ENCODE data around the gene TRPV4.

Gene TRPV4

DNA sequence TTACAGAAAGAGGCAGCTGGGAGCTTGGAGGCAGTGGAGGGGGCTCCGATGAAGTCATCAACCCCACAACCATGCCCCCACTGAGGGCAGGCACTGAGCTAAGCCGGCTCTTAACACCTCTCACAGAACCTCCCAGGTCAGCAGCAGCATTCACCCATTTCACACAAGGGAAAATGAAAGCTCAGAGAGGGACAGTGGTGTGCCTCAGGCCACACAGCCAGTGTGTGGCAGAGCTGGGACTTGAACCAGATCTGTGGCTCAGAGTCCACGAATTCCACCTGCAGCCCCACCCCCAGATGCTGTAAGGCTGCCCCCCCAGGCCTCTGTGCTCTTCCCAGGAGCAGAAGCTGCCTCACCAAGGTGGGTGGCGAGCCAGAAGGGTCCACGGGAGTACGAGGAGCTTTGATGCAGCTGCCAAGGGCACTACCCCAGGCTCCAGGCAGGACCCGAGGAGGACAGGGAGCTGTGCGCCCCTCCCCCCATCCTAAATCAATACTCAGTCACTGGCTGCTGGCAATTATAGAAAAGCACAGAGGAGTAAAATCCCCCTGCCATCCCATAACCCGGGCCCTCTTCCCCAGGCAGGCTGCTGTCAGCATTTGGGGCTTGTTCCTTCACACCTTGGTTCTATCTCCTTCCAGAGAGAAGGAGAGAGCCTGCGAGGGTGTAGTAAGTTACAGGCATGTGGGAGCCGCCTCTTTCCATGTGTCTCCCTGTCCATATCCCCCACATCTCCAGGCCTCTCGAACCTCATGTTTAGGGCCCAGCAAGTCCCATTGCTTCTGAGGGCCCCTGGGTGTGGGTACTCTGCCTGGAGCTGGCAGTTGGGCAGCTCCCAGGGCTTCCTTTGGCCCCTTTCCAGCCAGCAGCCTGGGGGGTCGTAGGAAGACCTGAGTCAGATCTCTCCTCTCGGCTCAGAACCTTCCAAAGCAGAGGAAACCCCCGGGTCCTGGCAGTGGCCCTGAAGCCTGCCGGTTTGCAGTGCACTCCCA lies 72.0 kb downstream of the TRPV4 start:
- no peak for DNase-seq

DNA sequence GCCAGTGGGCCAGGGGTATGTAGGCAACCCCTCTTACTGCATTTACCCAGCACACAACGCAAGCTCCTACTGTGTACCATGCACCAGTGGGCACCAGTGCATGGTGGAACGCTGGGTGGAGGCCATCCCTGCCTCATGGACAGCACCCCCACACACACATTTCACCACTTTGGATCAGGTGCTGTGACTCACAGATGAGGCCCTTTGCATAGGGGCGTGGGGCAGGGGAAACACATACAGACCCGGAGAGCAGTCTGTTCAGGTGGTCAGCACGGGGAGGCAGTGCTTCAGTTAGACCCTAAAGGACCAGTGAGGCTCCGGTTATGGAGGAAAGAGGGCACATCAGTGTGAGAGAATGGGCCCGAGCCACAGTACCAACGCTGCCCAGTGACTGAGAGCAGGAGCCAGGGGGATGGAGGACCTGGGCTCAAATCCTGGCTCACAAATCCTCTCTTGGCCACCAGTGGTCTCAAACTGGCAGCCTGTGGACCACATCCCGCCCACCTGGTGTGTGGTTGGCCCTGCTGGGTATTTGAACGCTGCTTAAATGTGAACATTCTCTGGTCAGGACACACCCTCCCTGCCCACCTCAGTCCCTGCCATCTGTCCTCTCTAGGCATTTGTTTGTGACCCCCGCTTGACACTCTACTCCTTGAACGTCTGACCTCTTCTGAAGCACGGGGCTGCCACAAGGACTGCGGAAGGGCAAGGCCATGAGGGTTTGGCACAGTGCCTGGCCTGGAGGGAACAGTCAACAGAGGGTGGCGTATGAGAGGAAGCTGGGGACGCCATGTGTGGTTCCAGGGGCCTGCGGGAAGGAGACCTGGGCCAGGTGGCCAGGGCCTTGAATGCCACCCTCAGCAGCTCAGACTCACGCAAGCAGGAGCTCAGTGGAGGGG lies 72.9 kb downstream of the TRPV4 start:
- DNase-seq = no peak

DNA sequence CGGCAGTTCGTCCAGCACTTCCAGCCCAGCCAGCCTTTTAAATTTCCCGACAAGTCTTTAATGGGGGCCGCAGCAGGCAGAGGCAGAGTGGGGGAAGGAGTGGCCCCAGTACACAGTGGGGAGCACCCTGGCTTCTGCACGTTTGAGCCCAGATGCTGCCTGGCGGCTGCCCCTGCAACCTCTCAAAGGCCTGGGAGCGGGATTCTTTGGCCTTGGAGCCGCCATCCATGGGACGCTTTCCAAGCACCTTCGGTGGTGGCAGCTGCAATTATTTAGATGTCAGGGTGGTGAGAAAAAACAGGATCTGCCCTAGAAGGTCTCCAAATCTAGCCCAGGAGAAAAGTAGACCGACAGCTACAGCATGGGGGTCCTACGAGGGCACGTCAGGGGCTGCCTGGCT lies 73.6 kb downstream of the TRPV4 start:
- DNase-seq = no peak

DNA sequence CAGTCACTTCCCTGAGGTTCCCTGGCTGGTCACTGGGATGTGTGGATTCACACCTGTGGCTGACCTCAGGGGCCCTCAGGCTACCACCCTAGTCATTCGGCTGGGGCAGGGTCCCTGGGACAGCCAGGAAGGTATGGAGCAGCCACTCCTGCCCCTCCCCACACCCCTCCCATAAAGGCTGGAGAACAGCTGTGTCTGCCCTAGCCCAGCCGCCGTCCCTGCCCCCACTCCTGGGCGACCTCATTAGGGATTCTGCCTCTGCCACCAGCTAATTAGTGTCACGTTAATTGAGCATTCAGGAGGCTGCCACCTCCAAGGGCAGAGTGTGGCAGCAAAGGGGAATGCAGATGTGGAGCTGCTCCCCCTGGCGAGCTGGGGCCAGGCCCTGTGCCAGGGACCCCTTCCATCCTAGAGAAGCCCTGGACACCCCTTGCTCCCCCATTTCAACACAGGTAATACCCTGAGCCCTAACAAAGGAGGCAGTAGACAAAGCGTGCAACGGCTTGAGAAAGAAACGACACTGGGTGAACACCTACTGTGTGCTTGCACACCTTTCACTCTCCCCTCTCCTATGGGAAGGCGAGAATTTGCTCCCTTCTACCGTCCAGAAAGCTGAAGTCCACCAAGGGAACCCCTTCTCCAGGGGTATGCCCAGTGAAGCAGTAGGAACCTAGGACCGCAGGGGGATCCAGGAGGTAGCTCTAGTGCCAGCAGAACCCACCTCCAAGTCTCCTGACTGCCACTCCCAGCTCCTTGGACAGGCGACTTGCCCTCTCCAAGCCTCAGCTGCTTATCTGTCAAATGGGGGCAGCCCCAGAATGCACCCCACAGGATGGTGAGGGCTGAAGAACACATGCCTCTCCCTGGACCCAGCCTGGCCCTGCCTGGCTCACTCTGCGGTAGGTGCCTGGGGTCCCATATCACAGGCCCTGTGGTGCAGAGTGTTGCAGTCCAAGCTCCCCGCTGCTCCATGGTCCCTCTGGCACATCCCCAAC lies 74.5 kb downstream of the TRPV4 start:
- DNase-seq = no peak

DNA sequence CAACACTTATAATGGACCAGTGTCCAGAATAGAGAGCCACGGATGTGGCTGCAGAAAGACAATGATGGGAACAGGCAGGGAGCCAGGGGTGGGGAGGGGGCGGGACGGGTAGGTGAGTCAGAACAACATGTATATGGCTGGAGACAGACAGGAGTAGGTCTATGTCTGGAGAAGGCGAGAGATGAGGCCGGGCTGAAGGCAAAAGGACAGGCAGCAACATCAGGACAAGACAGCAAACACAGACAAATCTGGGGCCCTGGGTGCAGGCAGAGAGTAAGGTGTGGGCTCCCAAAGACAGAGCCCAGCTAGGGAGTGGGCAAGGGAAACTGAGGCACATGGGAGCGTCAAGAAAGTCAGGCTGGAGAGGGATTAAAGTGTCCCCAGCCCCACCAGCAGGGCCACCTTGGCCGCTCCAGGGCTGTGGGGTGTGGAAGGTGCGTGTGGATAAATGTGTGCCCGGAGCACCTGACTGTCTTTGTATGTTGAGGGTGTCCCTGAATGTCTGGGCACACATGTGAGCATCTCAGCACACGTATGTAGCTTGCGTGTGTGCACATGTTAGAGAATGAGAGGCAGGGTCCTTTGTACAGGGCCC lies 75.4 kb downstream of the TRPV4 start:
- no peak for DNase-seq

DNA sequence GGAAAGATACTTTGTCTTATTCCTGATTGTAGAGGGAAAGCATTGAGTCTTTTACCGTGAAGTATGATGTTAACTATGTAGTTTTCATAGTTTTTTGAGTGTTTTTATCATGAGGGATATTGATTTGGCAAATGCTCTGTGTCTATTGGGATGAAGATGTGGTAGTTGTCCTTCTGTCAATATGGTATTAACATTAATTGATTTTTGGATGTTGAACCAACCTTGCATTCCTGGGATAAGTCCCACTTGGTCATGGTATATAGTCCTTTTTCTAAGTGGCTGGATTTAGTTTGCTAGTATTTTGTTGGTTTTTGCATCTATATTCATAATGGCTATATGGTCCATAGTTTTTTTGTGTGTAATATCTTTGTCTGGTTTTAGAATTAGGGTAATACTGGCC lies 76.7 kb downstream of the TRPV4 start:
- no peak for DNase-seq

DNA sequence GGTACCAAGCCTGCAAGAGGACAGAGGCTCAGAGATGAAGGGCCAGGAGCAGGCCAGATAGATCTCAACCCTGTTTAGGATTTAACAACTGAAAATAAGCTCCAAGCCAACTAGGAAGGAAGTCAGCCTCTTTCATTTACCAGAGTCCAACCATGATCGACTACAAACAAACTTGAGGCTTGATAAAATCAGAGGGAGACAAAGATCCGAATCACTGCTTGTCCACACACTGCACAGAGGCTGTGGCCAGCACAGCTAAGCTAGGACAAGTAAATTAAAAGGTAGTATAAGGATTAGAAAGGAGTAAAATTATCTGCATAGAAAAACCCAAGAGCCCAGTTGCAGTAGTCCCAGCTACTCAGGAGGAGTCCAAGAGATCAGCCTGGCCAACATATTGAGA lies 79.2 kb downstream of the TRPV4 start:
- no peak for DNase-seq

DNA sequence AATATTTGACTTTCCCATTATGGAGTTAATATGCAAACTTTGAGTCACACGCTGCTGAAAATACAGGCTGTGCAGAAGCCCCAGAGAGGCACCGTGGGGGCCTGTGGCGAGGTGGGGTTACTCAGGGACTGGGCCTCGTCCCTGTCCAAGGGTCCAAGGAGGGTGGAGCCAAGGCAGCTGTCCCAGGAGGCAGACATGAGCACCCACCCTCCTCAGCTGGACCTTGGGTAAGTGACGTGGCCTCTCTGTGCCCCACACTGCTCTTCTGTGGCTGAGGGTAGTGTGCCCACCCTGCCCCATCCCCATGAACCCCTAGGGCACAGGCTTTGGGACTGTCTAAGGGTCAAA lies 80.2 kb downstream of the TRPV4 start:
- DNase-seq = no peak

DNA sequence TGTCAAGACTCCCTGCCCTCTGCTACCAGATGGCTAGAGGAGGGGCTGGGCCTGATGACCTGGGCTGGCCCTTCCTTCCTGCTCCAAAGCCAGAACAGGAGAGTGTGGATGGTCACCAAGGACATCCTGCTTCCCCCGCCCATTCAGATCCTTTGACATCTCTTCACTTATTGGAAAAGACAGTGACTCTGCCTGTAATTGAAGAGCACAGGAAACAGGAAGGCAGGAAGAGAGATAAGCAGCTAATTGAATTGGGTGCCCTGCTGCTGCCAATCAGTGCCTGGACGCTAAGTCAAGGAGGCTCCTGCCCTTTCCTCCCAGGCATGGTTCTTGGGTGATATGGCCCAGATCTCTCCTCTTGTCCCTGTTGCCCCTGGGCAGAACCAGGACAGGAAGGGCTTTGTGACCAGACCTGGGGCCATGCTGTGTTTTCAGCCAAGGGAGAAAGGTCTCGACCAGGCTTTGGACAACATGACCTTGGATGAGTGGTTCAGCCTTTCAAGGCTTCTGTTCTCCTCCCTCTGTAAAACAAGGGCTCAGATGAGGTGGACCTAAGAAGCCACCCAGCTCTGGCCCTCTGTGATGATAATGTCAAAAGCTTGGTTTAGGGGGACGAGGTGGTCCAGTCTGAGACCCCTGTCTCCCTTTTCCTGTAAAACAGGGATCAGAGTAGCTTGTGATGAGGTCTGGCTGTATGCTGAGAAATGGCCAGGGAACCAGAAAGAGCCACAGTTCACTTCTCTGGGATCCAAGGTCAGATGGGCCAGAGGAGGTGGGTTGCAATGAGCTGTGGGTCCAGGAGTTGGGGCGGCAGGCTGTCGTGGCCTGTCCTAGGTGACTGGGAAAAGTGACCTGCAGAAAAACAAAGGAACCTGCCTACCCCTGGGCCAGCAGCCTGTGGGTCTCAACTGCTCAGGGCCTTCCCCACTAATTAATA lies 80.8 kb downstream of the TRPV4 start:
- no peak for DNase-seq

DNA sequence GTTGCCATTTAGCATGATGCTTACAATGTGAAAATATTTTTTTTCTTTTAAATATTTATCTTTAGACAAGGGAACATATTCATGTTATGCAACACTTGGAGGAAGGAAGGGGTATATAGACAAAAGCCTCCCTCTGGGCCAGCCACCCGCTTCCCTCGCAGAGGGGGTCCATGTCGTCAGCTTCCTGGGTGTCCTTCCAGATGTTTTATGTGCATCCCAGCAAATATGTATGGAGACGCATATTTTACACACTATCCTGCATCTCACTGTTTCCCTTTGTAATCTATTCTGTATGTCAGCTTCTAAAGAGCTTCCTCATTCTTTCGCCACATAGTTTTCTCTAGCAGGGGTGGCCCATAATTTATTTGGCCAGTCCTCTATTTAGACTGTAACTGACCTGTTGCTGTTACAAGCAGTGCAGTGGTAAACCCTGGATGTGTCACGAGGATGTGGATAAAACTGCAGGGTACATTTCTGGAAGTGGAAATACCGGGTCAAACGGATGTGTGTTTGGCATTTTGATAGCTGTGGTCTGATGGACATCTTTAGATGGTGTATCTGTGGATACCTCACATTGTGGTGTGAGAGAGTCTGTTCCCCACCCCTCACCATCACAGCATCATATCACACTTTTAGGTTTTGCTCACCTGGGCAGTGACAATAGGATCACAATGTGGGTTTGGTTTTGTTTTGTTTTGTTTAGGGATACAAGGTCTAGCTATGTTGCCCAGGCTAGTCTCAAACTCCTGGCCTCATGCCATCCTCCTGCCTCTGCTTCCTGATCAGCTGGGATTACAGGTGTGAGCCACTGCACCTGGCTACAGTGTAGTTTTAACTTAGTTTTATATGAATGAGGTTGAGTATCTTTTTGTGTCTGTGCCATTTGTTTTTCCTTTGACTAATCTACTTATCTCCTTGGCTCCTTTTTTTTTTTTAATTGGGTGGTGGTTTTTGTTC lies 87.9 kb downstream of the TRPV4 start:
- DNase-seq = peak; percentile 24 to 38

DNA sequence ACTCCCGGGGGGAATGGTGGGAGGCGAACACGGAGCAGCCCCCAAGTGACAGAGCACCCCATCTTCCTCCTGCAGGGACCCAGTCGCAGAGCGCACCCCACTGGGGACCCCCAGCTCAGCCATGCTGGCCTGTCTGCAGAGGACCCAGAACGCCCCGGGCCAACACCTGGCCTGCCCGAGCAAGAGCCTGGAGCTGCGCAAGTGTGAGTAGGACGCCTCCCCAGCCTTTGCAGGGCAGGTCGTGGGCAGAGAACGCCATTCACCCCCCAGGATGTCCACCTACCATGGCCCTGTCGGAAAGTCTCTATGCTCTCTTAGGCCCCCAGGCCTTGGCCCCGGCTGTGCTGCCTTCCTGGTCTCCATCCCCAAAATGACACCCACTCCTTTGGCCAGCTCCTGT lies 89.2 kb downstream of the TRPV4 start:
- DNase-seq = no peak

DNA sequence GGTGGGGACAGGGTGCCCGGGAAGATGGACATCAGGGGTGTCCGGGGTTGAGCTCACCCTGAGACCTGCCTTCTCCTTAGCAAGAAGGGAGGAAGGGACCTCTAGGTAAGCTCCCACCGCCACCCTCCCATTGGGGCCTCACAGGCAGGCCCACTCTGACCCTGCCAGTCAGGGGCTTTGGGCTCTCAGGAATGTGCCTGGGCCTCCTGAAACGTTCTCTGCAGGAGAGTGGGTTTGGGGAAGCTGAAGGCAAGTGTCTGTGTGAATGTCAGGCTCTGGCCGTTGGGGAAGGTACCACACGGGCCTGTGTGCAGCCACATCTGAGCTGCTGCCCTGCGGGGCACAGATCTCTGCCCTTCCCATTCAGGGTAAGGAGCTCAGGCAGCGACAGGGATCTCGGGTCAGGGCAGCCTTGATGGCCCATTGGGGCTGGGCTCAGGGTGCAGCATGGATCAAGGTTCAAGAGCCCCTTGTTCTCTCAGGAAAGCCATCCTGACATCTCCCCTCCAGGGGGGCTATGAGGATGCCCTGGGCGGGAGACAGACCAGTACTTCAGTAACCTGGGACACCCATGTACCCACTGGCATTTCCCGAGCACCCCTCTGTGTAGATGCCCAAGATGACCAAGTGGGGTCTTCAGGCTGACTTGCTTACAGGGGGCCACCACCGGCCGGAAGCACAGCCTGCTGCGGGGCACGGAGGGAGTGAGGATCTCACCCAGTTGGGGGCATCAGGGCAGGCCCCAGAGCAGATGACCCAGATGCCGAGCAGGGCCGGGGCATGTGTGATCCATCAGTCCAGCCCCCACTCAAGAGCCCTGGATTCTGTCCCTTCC lies 89.9 kb downstream of the TRPV4 start:
- DNase-seq = no peak

DNA sequence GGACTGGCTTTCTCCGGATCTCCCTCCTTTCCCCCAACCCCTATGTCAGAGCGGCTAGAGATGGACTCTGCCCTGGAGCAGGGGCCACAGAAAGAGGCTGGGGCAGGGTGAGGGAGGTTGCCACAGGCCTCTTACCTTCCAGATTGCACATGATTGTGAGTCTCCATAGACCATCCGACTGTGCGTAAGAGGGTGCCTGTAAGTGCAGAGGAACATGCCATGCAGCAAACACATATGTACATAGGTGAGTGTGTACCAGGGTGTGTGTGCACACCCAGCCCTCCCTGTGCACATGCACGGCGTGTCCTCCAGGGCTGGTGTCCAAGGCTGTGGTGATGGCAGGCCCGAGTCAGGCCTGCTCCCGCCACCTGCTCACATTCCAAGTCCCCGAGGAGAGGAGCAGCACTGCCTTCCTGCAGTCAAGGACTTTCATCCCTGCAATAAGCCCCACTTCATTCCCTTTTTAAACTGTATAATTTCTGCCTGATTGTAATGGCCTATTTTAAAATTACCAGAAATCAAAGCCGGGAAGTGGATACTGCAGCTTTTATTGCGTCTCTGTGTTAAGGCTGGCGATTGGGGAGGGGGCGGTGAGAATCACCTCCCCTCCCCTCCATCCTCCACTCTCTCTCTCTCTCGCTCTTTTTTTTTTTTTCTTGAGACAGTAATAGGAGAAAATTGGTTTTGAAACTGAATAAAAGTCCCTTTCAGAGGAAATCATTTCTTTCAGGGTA lies 91.1 kb downstream of the TRPV4 start:
- no peak for DNase-seq

DNA sequence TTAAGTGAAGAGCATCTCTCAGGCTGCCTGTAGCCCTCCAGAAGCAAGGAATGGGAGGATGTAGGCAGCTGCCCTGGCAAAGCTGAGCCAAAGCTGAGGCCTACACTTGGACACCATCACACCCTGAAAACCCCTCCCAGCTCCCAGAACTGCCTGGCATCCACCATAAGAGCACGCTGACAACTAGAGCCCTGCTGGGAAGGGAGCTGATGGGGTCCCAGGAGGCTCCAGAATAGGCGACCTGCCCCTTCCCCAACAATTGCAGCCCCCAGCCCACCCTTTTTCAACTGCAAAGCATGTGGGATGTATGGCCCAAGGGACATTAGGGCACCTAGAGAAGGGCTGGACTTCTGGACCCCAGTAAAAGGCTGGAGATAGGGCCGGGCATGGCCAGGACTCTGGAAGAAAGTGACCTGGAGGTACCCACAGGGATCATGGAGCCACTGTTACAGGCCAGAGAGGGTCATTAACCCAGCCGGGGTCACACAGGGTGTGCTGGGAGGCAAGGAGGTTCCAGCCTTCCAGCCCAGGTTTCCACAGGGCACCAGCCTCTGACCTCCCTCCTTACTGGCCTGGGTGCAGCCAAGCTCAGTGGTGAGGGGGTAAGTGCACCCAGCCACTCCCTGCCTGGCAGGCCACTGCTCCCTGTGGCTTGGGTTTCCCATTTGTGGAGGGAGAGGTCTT lies 91.8 kb downstream of the TRPV4 start:
- no peak for DNase-seq

DNA sequence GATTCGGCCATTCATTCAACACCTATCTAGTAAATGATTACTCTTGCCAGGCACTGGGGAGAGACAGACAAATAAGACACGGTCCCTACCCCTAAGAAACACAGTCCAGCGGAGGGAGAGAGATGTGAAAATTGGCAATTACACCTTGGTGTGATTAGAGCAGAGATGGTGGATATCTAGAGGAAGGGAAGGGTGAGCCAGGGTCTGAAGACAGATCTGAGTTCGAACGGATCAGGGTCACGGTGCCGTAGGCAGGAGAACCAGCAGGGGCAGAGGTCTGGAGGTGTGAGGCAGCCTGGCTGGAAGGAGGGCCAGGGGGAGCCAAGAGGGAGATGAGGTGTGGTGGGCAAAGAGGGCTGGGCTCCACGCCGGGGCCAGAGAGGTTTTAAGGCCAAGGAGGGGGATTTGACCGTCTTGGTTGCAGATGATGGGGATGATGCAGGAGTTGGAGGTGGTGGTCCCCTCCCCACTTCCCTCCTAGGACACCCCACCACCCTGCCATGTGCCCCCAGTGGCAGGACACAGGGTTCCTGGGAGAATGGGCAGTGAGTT lies 92.4 kb downstream of the TRPV4 start:
- no peak for DNase-seq

DNA sequence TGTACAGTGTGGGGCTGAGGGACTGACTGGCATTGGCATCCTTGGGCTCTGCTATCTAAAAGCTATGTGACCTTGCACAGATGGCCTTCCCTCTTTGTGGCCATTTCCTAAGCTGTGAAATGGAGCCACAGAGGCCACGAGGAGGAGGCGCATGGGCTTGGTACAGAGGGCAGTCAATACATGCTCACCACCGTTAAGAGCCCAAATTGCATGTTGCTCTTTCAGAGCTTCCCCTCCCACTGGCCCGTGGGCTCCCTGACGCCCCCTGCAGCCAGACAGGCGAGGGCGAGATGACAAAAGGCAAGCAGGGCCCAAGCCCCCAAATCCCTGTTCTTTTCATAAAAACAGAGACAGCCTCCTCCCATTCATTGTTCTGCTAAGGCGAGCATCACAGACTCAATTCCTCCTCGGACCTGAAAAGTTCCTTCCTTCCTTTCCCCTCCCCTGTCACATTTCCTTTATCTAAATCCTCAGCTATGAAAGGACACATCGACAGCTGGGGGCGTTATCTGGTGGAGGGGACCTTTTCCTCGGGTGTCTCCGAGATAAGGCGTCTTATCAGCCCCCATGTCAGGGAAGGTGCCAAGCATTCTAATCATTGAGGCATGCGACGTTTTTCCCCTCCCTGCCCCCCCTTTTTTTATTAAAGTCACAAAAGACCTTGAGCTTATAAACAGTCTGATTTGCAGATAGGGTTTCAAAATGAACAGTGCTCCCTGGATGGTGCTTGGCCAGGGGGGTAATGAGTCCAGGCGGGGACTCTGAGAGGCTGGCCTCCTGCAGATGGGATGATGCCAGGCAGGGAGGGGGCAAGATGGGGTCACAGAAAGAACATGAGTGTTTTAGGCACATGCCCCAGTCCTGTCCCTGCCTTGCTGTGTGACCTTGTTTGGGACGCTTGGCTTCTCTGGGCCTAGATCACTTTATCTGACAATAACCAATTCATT lies 93.2 kb downstream of the TRPV4 start:
- peak in 1 of 2 experiments; percentile 5 for DNase-seq

Measured in Kasumi-1 (cell line).